GM23248 (cell line): Measurements from ENCODE around the gene TICRR.

Experiments
- EZH2 ChIP-seq: fragments of 200-600 bp; sonication (generic); IDR thresholded peaks from 2 replicates; pipeline ENCODE4 v1.6.1; 2018; ENCODE audit warnings: antibody characterized with exemption, mild to moderate bottlenecking; ENCODE audit not compliant: insufficient read depth, poor library complexity, severe bottlenecking
- EZH2phosphoT487 ChIP-seq: fragments of 200-600 bp; sonication (generic); IDR thresholded peaks from 2 replicates; pipeline ENCODE4 v1.6.1; 2018; ENCODE audit warnings: antibody characterized with exemption, moderate library complexity, mild to moderate bottlenecking, low read depth; ENCODE audit not compliant: insufficient read depth

GRCh38 chr15:89543389-89543788 is 31.9 kb upstream of the TICRR start:
- TF ChIP-seq EZH2 (no peak), EZH2phosphoT487 (no peak)
